DMS114 treated with DMSO at 0.1 percent for 48 hours (cell line): ENCODE measurements around the gene CSNK2B.

Experiments
- DNase-seq: peaks from one replicate; lab custom pipeline; 2025; ENCODE audit not compliant: unreplicated experiment; lab: John Stamatoyannopoulos, UW

The CSNK2B gene

GRCh38 chr6:31660381-31661261 lies 5.3 kb upstream of the CSNK2B start, which contains the start of gene C6orf47:
TSS of gene C6orf47 (minus strand) at chr6:31660778. CDS start at chr6:31659947, 831 bp downstream.
- peak; percentile 75 for DNase-seq

GRCh38 chr6:31661262-31662123 lies 4.4 kb upstream of the CSNK2B start:
- DNase-seq: no peak

GRCh38 chr6:31662124-31662723 lies 3.7 kb upstream of the CSNK2B start:
- no peak for DNase-seq

GRCh38 chr6:31663126-31663960 lies 2.5 kb upstream of the CSNK2B start:
- DNase-seq: no peak

GRCh38 chr6:31663961-31664789 lies 1.7 kb upstream of the CSNK2B start:
- no peak for DNase-seq

GRCh38 chr6:31664790-31665500 lies 935 bp upstream of the CSNK2B start, which contains the start of gene GPANK1:
TSS of gene GPANK1 (minus strand) at chr6:31664997. CDS start at chr6:31664478, 519 bp downstream.
- DNase-seq: peak; percentile 93

GRCh38 chr6:31666337-31666965 lies 571 bp downstream of the CSNK2B start:
- no peak for DNase-seq

GRCh38 chr6:31669676-31670075 lies 3.8 kb downstream of the CSNK2B start, which contains the start of gene LY6G5B:
TSS of gene LY6G5B (plus strand) at chr6:31669976. CDS start at chr6:31670951, 975 bp downstream.
- no peak for DNase-seq

GRCh38 chr6:31676322-31676903 lies 10.5 kb downstream of the CSNK2B start:
- DNase-seq: no peak

GRCh38 chr6:31676904-31677303 lies 11.0 kb downstream of the CSNK2B start:
- DNase-seq: no peak

- DNase-seq: no peak
Observed at GRCh38 chr6:31677955-31678354, 12.1 kb downstream of the CSNK2B start.

GRCh38 chr6:31680226-31681134 lies 14.6 kb downstream of the CSNK2B start, which contains the start of gene LY6G5C:
TSS of gene LY6G5C (minus strand) at chr6:31681067. CDS start at chr6:31680373, 694 bp downstream.
- peak; percentile 87 for DNase-seq

- DNase-seq: peak; percentile 43
Observed at GRCh38 chr6:31681135-31681671, 15.3 kb downstream of the CSNK2B start.

- no peak for DNase-seq
Observed at GRCh38 chr6:31683591-31683990, 17.7 kb downstream of the CSNK2B start.

GRCh38 chr6:31686483-31686882 lies 20.6 kb downstream of the CSNK2B start:
- no peak for DNase-seq

GRCh38 chr6:31687321-31687720 lies 21.4 kb downstream of the CSNK2B start:
- no peak for DNase-seq
